ENCODE results near the gene USP53.

DNA sequence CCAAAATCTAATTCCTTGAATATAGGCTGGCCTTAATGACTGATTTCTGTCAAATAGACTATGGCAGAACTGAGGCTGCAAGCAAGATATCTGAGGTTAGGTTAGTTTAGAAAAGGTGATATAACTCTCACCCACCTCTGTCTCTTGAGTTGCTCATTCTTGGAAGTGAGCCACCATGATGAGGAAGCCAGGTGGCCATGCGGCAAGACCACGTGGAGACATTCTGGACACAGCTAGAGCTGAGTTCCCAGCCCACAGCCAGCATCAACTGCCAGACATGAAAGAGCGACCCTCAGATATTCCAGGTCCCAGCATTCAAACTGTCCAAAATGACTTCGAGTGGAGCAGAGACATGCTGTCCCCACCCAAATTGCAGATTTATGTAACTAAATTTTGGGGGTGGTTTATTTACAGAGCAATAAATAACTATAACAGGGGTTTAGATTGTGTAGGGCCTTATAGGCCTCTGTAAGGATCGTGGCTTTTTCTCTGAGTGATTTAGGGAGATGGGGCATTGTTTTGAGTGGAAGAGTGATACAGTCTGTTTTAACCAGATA is 33.7 kb downstream of the USP53 start:
- TF ChIP-seq, protein P1, sequence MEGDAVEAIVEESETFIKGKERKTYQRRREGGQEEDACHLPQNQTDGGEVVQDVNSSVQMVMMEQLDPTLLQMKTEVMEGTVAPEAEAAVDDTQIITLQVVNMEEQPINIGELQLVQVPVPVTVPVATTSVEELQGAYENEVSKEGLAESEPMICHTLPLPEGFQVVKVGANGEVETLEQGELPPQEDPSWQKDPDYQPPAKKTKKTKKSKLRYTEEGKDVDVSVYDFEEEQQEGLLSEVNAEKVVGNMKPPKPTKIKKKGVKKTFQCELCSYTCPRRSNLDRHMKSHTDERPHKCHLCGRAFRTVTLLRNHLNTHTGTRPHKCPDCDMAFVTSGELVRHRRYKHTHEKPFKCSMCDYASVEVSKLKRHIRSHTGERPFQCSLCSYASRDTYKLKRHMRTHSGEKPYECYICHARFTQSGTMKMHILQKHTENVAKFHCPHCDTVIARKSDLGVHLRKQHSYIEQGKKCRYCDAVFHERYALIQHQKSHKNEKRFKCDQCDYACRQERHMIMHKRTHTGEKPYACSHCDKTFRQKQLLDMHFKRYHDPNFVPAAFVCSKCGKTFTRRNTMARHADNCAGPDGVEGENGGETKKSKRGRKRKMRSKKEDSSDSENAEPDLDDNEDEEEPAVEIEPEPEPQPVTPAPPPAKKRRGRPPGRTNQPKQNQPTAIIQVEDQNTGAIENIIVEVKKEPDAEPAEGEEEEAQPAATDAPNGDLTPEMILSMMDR (IDR thresholded peaks at IDR 0.05; ENCODE audit: extremely low read depth in 1 of 2, insufficient read depth in 1 of 2, low read depth in 1 of 2, low read length in 2 of 2) = no peak
- no peak for TF ChIP-seq POLR2A (IDR thresholded peaks at IDR 0.05; ENCODE audit: low read depth, low read length)
- no peak for TF ChIP-seq POLR2AphosphoS5 (IDR thresholded peaks at IDR 0.05; ENCODE audit: insufficient read depth, low read depth, low read length)
- TF ChIP-seq MYC (IDR thresholded peaks at IDR 0.05; ENCODE audit: low read depth, low read length) = no peak
- TF ChIP-seq JUN (IDR thresholded peaks at IDR 0.05; ENCODE audit: borderline replicate concordance, insufficient read depth, insufficient read length, low read depth) = no peak
- no peak for TF ChIP-seq EZH2 (IDR thresholded peaks at IDR 0.05; ENCODE audit: borderline replicate concordance, low read depth, low read length, severe bottlenecking)
